H1 (cell line): ENCODE data around the gene PTCH2. TPM values are rescaled to one million over a fixed set of nuclear protein-coding genes. Genes with fewer than 3 reads are reported as not detected.
A peak's percentile ranks its signal among the peaks of the same experiment; 100 is the strongest.

Experiments used
- JUND ChIP-seq: IDR thresholded peaks from 2 replicates; pipeline ENCODE4 v1.6.1; 2011; ENCODE audit warnings: mild to moderate bottlenecking, improper control_type of control experiment, low read length
- KDM4A ChIP-seq: IDR thresholded peaks from one replicate; pipeline ENCODE4 v1.7.1; 2012; ENCODE audit warnings: low read depth, mild to moderate bottlenecking, moderate library complexity, low read length, inconsistent platforms; ENCODE audit not compliant: severe bottlenecking
- MAFK ChIP-seq: IDR thresholded peaks from 2 replicates; pipeline ENCODE4 v1.6.1; 2012; ENCODE audit warnings: low read depth, mild to moderate bottlenecking, improper control_type of control experiment, low read length
- POU5F1 ChIP-seq: IDR thresholded peaks from 2 replicates; pipeline ENCODE4 v1.6.1; 2011; ENCODE audit warnings: low read depth, mild to moderate bottlenecking, low read length, moderate library complexity
- SIN3A ChIP-seq, 2 experiments: IDR thresholded peaks in 1 of 2; conservative IDR thresholded peaks in 1 of 2; 2 replicates each; pipeline ENCODE4 v1.6.1; 2011 to 2012; ENCODE audit warnings: low read length in 2 of 2, improper control_type of control experiment in 1 of 2, low read depth in 1 of 2, mild to moderate bottlenecking in 1 of 2
- SIX5 ChIP-seq: IDR thresholded peaks from 2 replicates; pipeline ENCODE4 v1.6.1; 2011; ENCODE audit warnings: mild to moderate bottlenecking, low read depth, low read length
- SP1 ChIP-seq: IDR thresholded peaks from 2 replicates; pipeline ENCODE4 v1.6.1; 2011; ENCODE audit warnings: low read depth, low read length
- TAF1 ChIP-seq: IDR thresholded peaks from 2 replicates; pipeline ENCODE4 v1.6.1; 2011; ENCODE audit warnings: mild to moderate bottlenecking, low read depth, low read length
- TBP ChIP-seq: IDR thresholded peaks from 2 replicates; pipeline ENCODE4 v1.6.1; 2011; ENCODE audit warnings: low read depth, low read length, improper control_type of control experiment
- polyA plus RNA-seq, 7 experiments: library from polyadenylated mRNA; depleted of rRNA in 3 of 7; stranded (reverse) in 5 of 7; unstranded in 2 of 7; fragments of >200 nt in 5 of 7; fragments of 200-250 nt in 2 of 7; gene quantifications; 1 replicate in 5 of 7; 2 replicates in 1 of 7; 4 replicates in 1 of 7; pipeline versions ENCODE4 v1.2.1 to v1.2.3, GENCODE V29; 2011 to 2013; ENCODE audit warnings: missing spikeins in 2 of 7, mixed read lengths in 2 of 7
- total RNA-seq: library from RNA; stranded (reverse); fragmentation: NEBNext Ultra II Directional; extraction: Animal tissue kit (Norgen Biotek cat#: 25700); gene quantifications from 2 replicates; pipeline ENCODE4 v1.2.1, GENCODE V29; 2021

PTCH2 gene
- total and polyA plus RNA-seq, 2 of the 8 experiments (the other 6 are each of a cell fraction or from before 2014, with no cell fraction given) = 0.35 to 1.2 TPM

GRCh38 chr1:44808063-44808937 is 34.8 kb downstream of the PTCH2 start, which contains the start of gene BTBD19 (continued):
- TF ChIP-seq TAF1 = 0 out of 2 replicates have a peak, but pooled peaks have one; percentile 6
- TF ChIP-seq JUND = no peak
- TF ChIP-seq POU5F1 = no peak
- no peak for TF ChIP-seq TBP
- TF ChIP-seq MAFK = no peak
- TF ChIP-seq SIN3A (conservative IDR thresholded peaks at IDR 0.05 in 1 of 2, IDR thresholded peaks at IDR 0.05 in 1 of 2; ENCODE audit: low read depth in 1 of 2, low read length in 2 of 2) = peak in 1 of 2 experiments; percentile 36; a peak in 1 of 4 replicates
- TF ChIP-seq KDM4A = no peak
- TF ChIP-seq SIX5 = no peak
- no peak for TF ChIP-seq SP1
